ENCODE results near the gene TSKS.

- TF ChIP-seq CTCF (IDR thresholded peaks at IDR 0.05) (no peak), POLR2A (IDR thresholded peaks at IDR 0.05) (no peak)
Observed at GRCh38 chr19:49710372-49710951, 52.6 kb downstream of the TSKS start.
